Gastroesophageal sphincter (tissue), 3 donors: ENCODE data around the gene SAMD4A.

Experiments used
- CTCF ChIP-seq, 4 experiments: fragments of 200-600 bp in 2 of 4; fragments of 450-650 bp in 2 of 4; sonication (generic) in 1 of 4; IDR thresholded peaks; one replicate each; pipeline ENCODE4 v1.5.1; 2017 to 2019; ENCODE audit warnings: antibody characterized with exemption in 4 of 4, mild to moderate bottlenecking in 2 of 4, moderate library complexity in 2 of 4
- EP300 ChIP-seq: sonication (generic); formaldehyde crosslinking; IDR thresholded peaks from one replicate; pipeline ENCODE4 v1.6.1; 2017; ENCODE audit warnings: antibody characterized with exemption, mild to moderate bottlenecking
- POLR2A ChIP-seq, 2 donors: fragments of 450-650 bp; IDR thresholded peaks; one replicate each; pipeline ENCODE4 v1.6.1; 2017; ENCODE audit warnings: antibody characterized with exemption in 2 of 2, mild to moderate bottlenecking in 2 of 2, moderate library complexity in 1 of 2
- POLR2AphosphoS5 ChIP-seq: sonication (generic); formaldehyde crosslinking; IDR thresholded peaks from one replicate; pipeline ENCODE4 v1.6.1; 2017; ENCODE audit warnings: antibody characterized with exemption

- no peak for TF ChIP-seq POLR2A (IDR thresholded peaks at IDR 0.05)
- TF ChIP-seq CTCF (IDR thresholded peaks at IDR 0.05): peak in 3 of 4 experiments; percentile 20 to 39 (median 31)
- no peak for TF ChIP-seq EP300
- TF ChIP-seq POLR2AphosphoS5: peak; percentile 33
These were observed 108.6 kb downstream of the SAMD4A start for GRCh38 chr14:54675236-54676128.
